COLO668 (cell line): ENCODE data around the gene ATP6V0E1.

ENCODE experiments used
- DNase-seq: peaks from one replicate; lab custom pipeline; 2025; ENCODE audit not compliant: unreplicated experiment; lab: John Stamatoyannopoulos, UW

ATP6V0E1 gene

GRCh38 chr5:172983542-172984243, at the start of gene ATP6V0E1:
Gene ATP6V0E1 (plus strand): TSS chr5:172983771. CDS start chr5:172983861, 90 bp downstream.
- DNase-seq = peak; percentile 89

GRCh38 chr5:172935096-172935495, 48.5 kb upstream of the ATP6V0E1 start:
- DNase-seq = no peak

GRCh38 chr5:172936401-172936800, 47.2 kb upstream of the ATP6V0E1 start:
- DNase-seq = no peak

GRCh38 chr5:172939071-172939470, 44.5 kb upstream of the ATP6V0E1 start:
- peak; percentile 23 for DNase-seq

GRCh38 chr5:172939611-172940267, 43.8 kb upstream of the ATP6V0E1 start:
- peak; percentile 15 for DNase-seq

- no peak for DNase-seq
Observed at GRCh38 chr5:172940268-172941066, 43.1 kb upstream of the ATP6V0E1 start.

- DNase-seq = peak; percentile 2
Observed at GRCh38 chr5:172941067-172941516, 42.5 kb upstream of the ATP6V0E1 start.

GRCh38 chr5:172942556-172942955, 41.0 kb upstream of the ATP6V0E1 start:
- DNase-seq = no peak

- DNase-seq = no peak
Observed at GRCh38 chr5:172943283-172943841, 40.2 kb upstream of the ATP6V0E1 start.

- DNase-seq = no peak
Observed at GRCh38 chr5:172943906-172944305, 39.7 kb upstream of the ATP6V0E1 start.

GRCh38 chr5:172944741-172945140, 38.8 kb upstream of the ATP6V0E1 start:
- DNase-seq = no peak

- DNase-seq = no peak
Observed at GRCh38 chr5:172945151-172945550, 38.4 kb upstream of the ATP6V0E1 start.

- DNase-seq = no peak
Observed at GRCh38 chr5:172946146-172946545, 37.4 kb upstream of the ATP6V0E1 start.

GRCh38 chr5:172949426-172949825, 34.1 kb upstream of the ATP6V0E1 start:
- no peak for DNase-seq

GRCh38 chr5:172950176-172950965, 33.2 kb upstream of the ATP6V0E1 start:
- DNase-seq = no peak

GRCh38 chr5:172951371-172952033, 32.1 kb upstream of the ATP6V0E1 start:
- no peak for DNase-seq

GRCh38 chr5:172952034-172952511, 31.5 kb upstream of the ATP6V0E1 start:
- DNase-seq = no peak

GRCh38 chr5:172953776-172954675, 29.5 kb upstream of the ATP6V0E1 start:
- no peak for DNase-seq

- DNase-seq = no peak
Observed at GRCh38 chr5:172954751-172955159, 28.8 kb upstream of the ATP6V0E1 start.
